NCI-H187 (cell line): ENCODE results near the gene BAHCC1.

Experiments
- DNase-seq, 2 experiments: peaks; one replicate each; lab custom pipeline; 2025; lab: John Stamatoyannopoulos, UW

BAHCC1 gene

GRCh38 chr17:81386646-81387099, 8.6 kb upstream of the BAHCC1 start:
- no peak for DNase-seq

- no peak for DNase-seq
Observed at GRCh38 chr17:81387100-81388090, 7.9 kb upstream of the BAHCC1 start.

GRCh38 chr17:81388091-81388611, 7.1 kb upstream of the BAHCC1 start:
- no peak for DNase-seq

- no peak for DNase-seq
Observed at GRCh38 chr17:81388612-81389367, 6.5 kb upstream of the BAHCC1 start.

- no peak for DNase-seq
Observed at GRCh38 chr17:81389585-81389984, 5.7 kb upstream of the BAHCC1 start.

GRCh38 chr17:81390029-81390872, 5.0 kb upstream of the BAHCC1 start:
- no peak for DNase-seq

- DNase-seq = no peak
Observed at GRCh38 chr17:81390873-81391255, 4.4 kb upstream of the BAHCC1 start.

GRCh38 chr17:81391293-81391935, 3.8 kb upstream of the BAHCC1 start:
- DNase-seq = no peak

GRCh38 chr17:81391936-81392908, 3.0 kb upstream of the BAHCC1 start:
- DNase-seq = no peak

- no peak for DNase-seq
Observed at GRCh38 chr17:81392909-81393654, 2.2 kb upstream of the BAHCC1 start.

GRCh38 chr17:81393684-81394376, 1.4 kb upstream of the BAHCC1 start:
- DNase-seq = peak; percentile 98

- no peak for DNase-seq
Observed at GRCh38 chr17:81394377-81394920, 808 bp upstream of the BAHCC1 start.

GRCh38 chr17:81395600-81396277, 482 bp downstream of the BAHCC1 start:
- DNase-seq = no peak

- DNase-seq = no peak
Observed at GRCh38 chr17:81396278-81396721, 1.0 kb downstream of the BAHCC1 start.

- DNase-seq = no peak
Observed at GRCh38 chr17:81396722-81397313, 1.6 kb downstream of the BAHCC1 start.

GRCh38 chr17:81397314-81398175, 2.3 kb downstream of the BAHCC1 start:
- no peak for DNase-seq
